GM12878 (cell line): ENCODE measurements around the gene CPEB3. TPM values are rescaled to one million over a fixed set of nuclear protein-coding genes. Genes with fewer than 3 reads are reported as not detected.

Experiments used
- ASH2L ChIP-seq: fragments of 300-600, 200-600 bp; sonication (generic); IDR thresholded peaks from 2 replicates; pipeline ENCODE4 v1.6.1; 2017; ENCODE audit warnings: low read depth, mild to moderate bottlenecking, borderline replicate concordance
- ATF7 ChIP-seq: fragments of 450-650 bp; IDR thresholded peaks from 2 replicates; pipeline ENCODE4 v1.6.1; 2016; ENCODE audit warnings: low read depth, mild to moderate bottlenecking
- BCL11A ChIP-seq: IDR thresholded peaks from 2 replicates; pipeline ENCODE4 v1.6.1; 2011; ENCODE audit warnings: low read depth, low read length
- CHD4 ChIP-seq: fragments of 200-600 bp; sonication (generic); IDR thresholded peaks from 2 replicates; pipeline ENCODE4 v1.6.1; 2016; ENCODE audit warnings: mild to moderate bottlenecking
- CREB1 ChIP-seq: IDR thresholded peaks from 2 replicates; pipeline ENCODE4 v1.6.1; 2012; ENCODE audit warnings: low read depth, mild to moderate bottlenecking, inconsistent platforms
- CREM ChIP-seq: IDR thresholded peaks from 2 replicates; pipeline ENCODE4 v1.6.1; 2014; ENCODE audit warnings: antibody characterized with exemption, low read depth
- DPF2 ChIP-seq: fragments of 450-650 bp; IDR thresholded peaks from 2 replicates; pipeline ENCODE4 v1.6.1; 2017; ENCODE audit warnings: mild to moderate bottlenecking
- EP300 ChIP-seq, 2 experiments: fragments of 150-350 bp in 1 of 2; IDR thresholded peaks; 2 replicates each; pipeline ENCODE4 v1.6.1; 2011 to 2012; ENCODE audit warnings: low read depth in 2 of 2, low read length in 2 of 2, borderline replicate concordance in 1 of 2, improper control_type of control experiment in 1 of 2, inconsistent platforms in 1 of 2; ENCODE audit not compliant: control insufficient read depth in 1 of 2
- FOXM1 ChIP-seq: IDR thresholded peaks from 2 replicates; pipeline ENCODE4 v1.6.1; 2012; ENCODE audit warnings: low read depth, mild to moderate bottlenecking, inconsistent platforms, low read length, moderate library complexity
- GABPA ChIP-seq: IDR thresholded peaks from 2 replicates; pipeline ENCODE4 v1.6.1; 2014; ENCODE audit warnings: antibody characterized with exemption, low read depth, mild to moderate bottlenecking, inconsistent platforms
- IKZF1 ChIP-seq: fragments of 450-650 bp; conservative IDR thresholded peaks from 2 replicates; pipeline ENCODE4 v1.6.1; 2017; ENCODE audit warnings: antibody characterized with exemption, mild to moderate bottlenecking
- JUNB ChIP-seq: IDR thresholded peaks from 2 replicates; pipeline ENCODE4 v1.6.1; 2016; ENCODE audit warnings: antibody characterized with exemption, mild to moderate bottlenecking
- MEF2B ChIP-seq: fragments of 450-650 bp; IDR thresholded peaks from 2 replicates; pipeline ENCODE4 v1.6.1; 2018; ENCODE audit warnings: mild to moderate bottlenecking, moderate library complexity; ENCODE audit not compliant: partially characterized antibody, poor library complexity, severe bottlenecking
- MTA3 ChIP-seq: IDR thresholded peaks from 2 replicates; pipeline ENCODE4 v1.6.1; 2012; ENCODE audit warnings: low read length, inconsistent platforms, borderline replicate concordance
- NBN ChIP-seq: fragments of 450-650 bp; IDR thresholded peaks from 2 replicates; pipeline ENCODE4 v1.6.1; 2016
- NFIC ChIP-seq: IDR thresholded peaks from 2 replicates; pipeline ENCODE4 v1.6.1; 2012; ENCODE audit warnings: low read depth, mild to moderate bottlenecking, inconsistent platforms, low read length, moderate library complexity
- PAX8 ChIP-seq: fragments of 450-650 bp; IDR thresholded peaks from 2 replicates; pipeline ENCODE4 v1.6.1; 2017; ENCODE audit warnings: mild to moderate bottlenecking, moderate library complexity
- POU2F2 ChIP-seq: IDR thresholded peaks from 3 replicates; pipeline ENCODE4 v1.6.1; 2011; ENCODE audit warnings: low read depth, mild to moderate bottlenecking, low read length, borderline replicate concordance
- RBBP5 ChIP-seq: fragments of 200-600 bp; sonication (generic); conservative IDR thresholded peaks from 2 replicates; pipeline ENCODE4 v1.6.1; 2016
- RUNX3 ChIP-seq: IDR thresholded peaks from 2 replicates; pipeline ENCODE4 v1.6.1; 2012; ENCODE audit warnings: low read length, inconsistent platforms
- SMAD1 ChIP-seq: fragments of 450-650 bp; IDR thresholded peaks from 2 replicates; pipeline ENCODE4 v1.6.1; 2018; ENCODE audit warnings: mild to moderate bottlenecking, low read depth; ENCODE audit not compliant: partially characterized antibody
- SMAD5 ChIP-seq: IDR thresholded peaks from 2 replicates; pipeline ENCODE4 v1.6.1; 2016; ENCODE audit warnings: antibody characterized with exemption, low read depth
- SP1 ChIP-seq: IDR thresholded peaks from one replicate; pipeline ENCODE4 v1.6.1; 2011; ENCODE audit warnings: low read depth, low read length
- TCF7 ChIP-seq: IDR thresholded peaks from 2 replicates; pipeline ENCODE4 v1.6.1; 2014; ENCODE audit warnings: antibody characterized with exemption, borderline replicate concordance
- ZBED1 ChIP-seq: IDR thresholded peaks from 2 replicates; pipeline ENCODE4 v1.6.1; 2016; ENCODE audit warnings: borderline replicate concordance
- ZNF24 ChIP-seq: fragments of 450-650 bp; IDR thresholded peaks from 2 replicates; pipeline ENCODE4 v1.6.1; 2017; ENCODE audit warnings: antibody characterized with exemption, mild to moderate bottlenecking
- ZNF384 ChIP-seq: IDR thresholded peaks from 2 replicates; pipeline ENCODE4 v1.6.1; 2012; ENCODE audit warnings: low read depth, mild to moderate bottlenecking, low read length, improper control_type of control experiment, borderline replicate concordance
- polyA plus RNA-seq, 11 experiments: library from polyadenylated mRNA; depleted of rRNA in 4 of 11; unstranded in 6 of 11; stranded (reverse) in 5 of 11; fragments of >200 nt; fragmentation: Nextera tagmentation in 4 of 11; fragmentation: Illumina TruSeq in 1 of 11; extraction: Ambion mirVana in 4 of 11; extraction: Trizol in 1 of 11; gene quantifications; 1 replicate in 1 of 11; 2 replicates in 10 of 11; pipeline versions ENCODE4 v1.2.1 to v1.2.3, GENCODE V29; 2011 to 2016; ENCODE audit warnings: inconsistent platforms in 2 of 11, missing spikeins in 2 of 11, low read depth in 1 of 11
- total RNA-seq, 4 experiments: library from RNA; depleted of rRNA in 3 of 4; stranded (reverse); fragments of >200 nt in 3 of 4; fragmentation: Illumina TruSeq in 1 of 4; extraction: Trizol in 1 of 4; gene quantifications; 2 replicates each; pipeline versions ENCODE4 v1.2.1 to v1.2.3, GENCODE V29; 2013 to 2021
- TF ChIP-seq, protein P1 (sequence below): fragments of 450-650 bp; IDR thresholded peaks from 2 replicates; pipeline ENCODE4 v1.6.1; 2014; ENCODE audit warnings: mild to moderate bottlenecking
- TF ChIP-seq, protein P2 (sequence below): fragments of 450-650 bp; IDR thresholded peaks from 2 replicates; pipeline ENCODE4 v1.6.1; 2017; ENCODE audit warnings: mild to moderate bottlenecking, low read depth, inconsistent platforms; ENCODE audit not compliant: poor library complexity, severe bottlenecking
- TF ChIP-seq, protein P3 (sequence below): IDR thresholded peaks from 2 replicates; pipeline ENCODE4 v1.6.1; 2012; ENCODE audit warnings: low read length, inconsistent platforms

The CPEB3 gene
- total and polyA plus RNA-seq, 10 of the 15 experiments (the other 5 are each of a cell fraction or from before 2014, with no cell fraction given) = 0.50 to 2.3 (median 1.2) TPM

DNA sequence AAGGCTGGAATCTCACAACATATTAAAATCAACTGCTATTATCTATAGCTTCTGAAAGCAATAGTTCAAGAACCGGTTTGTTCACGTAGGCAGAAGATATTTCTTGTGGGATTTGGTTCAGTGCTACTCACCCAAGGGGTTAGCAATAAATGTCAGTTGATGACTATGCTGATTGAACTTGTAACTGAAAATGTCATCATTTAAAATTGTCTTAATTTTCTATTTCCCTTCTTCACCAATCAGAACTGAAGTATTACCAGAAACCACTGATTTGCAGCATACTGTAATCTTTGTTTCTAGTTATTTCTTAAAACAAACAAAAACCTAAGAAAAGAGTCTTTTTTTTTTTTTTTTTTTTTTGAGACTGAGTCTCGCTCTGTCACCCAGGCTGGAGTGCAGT, 46.1 kb downstream of the CPEB3 start (continued):
- TF ChIP-seq MEF2B (peak; percentile 52), TCF7 (peak; percentile 79), ZNF384 (peak; percentile 53), CREM (peak; percentile 70; the same call in 1 of the 2 replicates), JUNB (peak; percentile 91), ATF7 (peak; percentile 82), NBN (no peak), SP1 (no peak), EP300 (IDR thresholded peaks at IDR 0.05; ENCODE audit: borderline replicate concordance in 1 of 2, control insufficient read depth in 1 of 2, low read depth in 2 of 2, low read length in 2 of 2) (peak; percentile 52 to 83; a peak in 3 of 4 replicates), MTA3 (peak; percentile 81), PAX8 (no peak), ASH2L (no peak), DPF2 (peak; percentile 42; the same call in 1 of the 2 replicates), RUNX3 (peak; percentile 97), NFIC (peak; percentile 90), CHD4 (no peak), ZBED1 (peak; percentile 96), SMAD5 (no peak), CREB1 (peak; percentile 35; the same call in 1 of the 2 replicates), ZNF24 (0 out of 2 replicates have a peak, but pooled peaks have one; percentile 21), RBBP5 (no peak), GABPA (peak; percentile 59), BCL11A (peak; percentile 68; the same call in 1 of the 2 replicates), SMAD1 (no peak), IKZF1 (peak; percentile 62), FOXM1 (peak; percentile 82; the same call in 1 of the 2 replicates), POU2F2 (0 out of 3 replicates have a peak, but pooled peaks have one; percentile 20)
- TF ChIP-seq, protein P1, sequence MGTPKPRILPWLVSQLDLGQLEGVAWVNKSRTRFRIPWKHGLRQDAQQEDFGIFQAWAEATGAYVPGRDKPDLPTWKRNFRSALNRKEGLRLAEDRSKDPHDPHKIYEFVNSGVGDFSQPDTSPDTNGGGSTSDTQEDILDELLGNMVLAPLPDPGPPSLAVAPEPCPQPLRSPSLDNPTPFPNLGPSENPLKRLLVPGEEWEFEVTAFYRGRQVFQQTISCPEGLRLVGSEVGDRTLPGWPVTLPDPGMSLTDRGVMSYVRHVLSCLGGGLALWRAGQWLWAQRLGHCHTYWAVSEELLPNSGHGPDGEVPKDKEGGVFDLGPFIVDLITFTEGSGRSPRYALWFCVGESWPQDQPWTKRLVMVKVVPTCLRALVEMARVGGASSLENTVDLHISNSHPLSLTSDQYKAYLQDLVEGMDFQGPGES = no peak
- TF ChIP-seq, protein P2, sequence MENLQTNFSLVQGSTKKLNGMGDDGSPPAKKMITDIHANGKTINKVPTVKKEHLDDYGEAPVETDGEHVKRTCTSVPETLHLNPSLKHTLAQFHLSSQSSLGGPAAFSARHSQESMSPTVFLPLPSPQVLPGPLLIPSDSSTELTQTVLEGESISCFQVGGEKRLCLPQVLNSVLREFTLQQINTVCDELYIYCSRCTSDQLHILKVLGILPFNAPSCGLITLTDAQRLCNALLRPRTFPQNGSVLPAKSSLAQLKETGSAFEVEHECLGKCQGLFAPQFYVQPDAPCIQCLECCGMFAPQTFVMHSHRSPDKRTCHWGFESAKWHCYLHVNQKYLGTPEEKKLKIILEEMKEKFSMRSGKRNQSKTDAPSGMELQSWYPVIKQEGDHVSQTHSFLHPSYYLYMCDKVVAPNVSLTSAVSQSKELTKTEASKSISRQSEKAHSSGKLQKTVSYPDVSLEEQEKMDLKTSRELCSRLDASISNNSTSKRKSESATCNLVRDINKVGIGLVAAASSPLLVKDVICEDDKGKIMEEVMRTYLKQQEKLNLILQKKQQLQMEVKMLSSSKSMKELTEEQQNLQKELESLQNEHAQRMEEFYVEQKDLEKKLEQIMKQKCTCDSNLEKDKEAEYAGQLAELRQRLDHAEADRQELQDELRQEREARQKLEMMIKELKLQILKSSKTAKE = peak; percentile 68
- TF ChIP-seq, protein P3, sequence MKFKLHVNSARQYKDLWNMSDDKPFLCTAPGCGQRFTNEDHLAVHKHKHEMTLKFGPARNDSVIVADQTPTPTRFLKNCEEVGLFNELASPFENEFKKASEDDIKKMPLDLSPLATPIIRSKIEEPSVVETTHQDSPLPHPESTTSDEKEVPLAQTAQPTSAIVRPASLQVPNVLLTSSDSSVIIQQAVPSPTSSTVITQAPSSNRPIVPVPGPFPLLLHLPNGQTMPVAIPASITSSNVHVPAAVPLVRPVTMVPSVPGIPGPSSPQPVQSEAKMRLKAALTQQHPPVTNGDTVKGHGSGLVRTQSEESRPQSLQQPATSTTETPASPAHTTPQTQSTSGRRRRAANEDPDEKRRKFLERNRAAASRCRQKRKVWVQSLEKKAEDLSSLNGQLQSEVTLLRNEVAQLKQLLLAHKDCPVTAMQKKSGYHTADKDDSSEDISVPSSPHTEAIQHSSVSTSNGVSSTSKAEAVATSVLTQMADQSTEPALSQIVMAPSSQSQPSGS = peak; percentile 86
